OCI-LY7 (cell line): ENCODE data around the gene CHPF2. TPM values are rescaled to one million over a fixed set of nuclear protein-coding genes. Genes with fewer than 3 reads are reported as not detected.
A peak's percentile ranks its signal among the peaks of the same experiment; 100 is the strongest.

Experiments
- BruUV-seq: library from RNA; stranded (reverse); fragments of 400-500 nt; replicated peaks from 2 replicates; lab custom pipeline; 2021; lab: Mats Ljungman, UMichigan
- CTCF ChIA-PET: fragments of 300-600 bp; sonication (Branson Sonifier 250); formaldehyde crosslinking; loops from one replicate; lab custom pipeline; 2022; ENCODE audit warnings: antibody characterized with exemption; ENCODE audit not compliant: unreplicated experiment; lab: Charles Lee
- POLR2A ChIA-PET: fragments of 300-600 bp; sonication (Branson Sonifier 250); formaldehyde crosslinking; loops from one replicate; lab custom pipeline; 2022; ENCODE audit warnings: antibody characterized with exemption; lab: Charles Lee
- DNase-seq: peaks from one replicate; pipeline ENCODE4 v3.0.0-alpha.2; 2015; ENCODE audit warnings: low spot score
- H2AFZ ChIP-seq: fragments of 200-600 bp; sonication (generic), shearing (Covaris generic); 2 replicates; pipeline ENCODE4 v1.6.1; 2014; ENCODE audit warnings: mild to moderate bottlenecking, antibody characterized with exemption, low read length, moderate library complexity
- H3K27ac ChIP-seq: fragments of 200-600 bp; sonication (generic); 2 replicates; pipeline ENCODE4 v1.5.1; 2014; ENCODE audit warnings: mixed run types, low read depth, mild to moderate bottlenecking, moderate library complexity, low read length, inconsistent platforms; ENCODE audit not compliant: poor library complexity, severe bottlenecking
- H3K36me3 ChIP-seq: fragments of 200-600 bp; sonication (generic); 2 replicates; pipeline ENCODE4 v1.6.1; 2014; ENCODE audit warnings: mild to moderate bottlenecking, antibody characterized with exemption, low read length, moderate library complexity, mixed read lengths; ENCODE audit not compliant: insufficient read depth
- H3K4me1 ChIP-seq: fragments of 200-600 bp; sonication (generic); 2 replicates; pipeline ENCODE4 v1.5.1; 2014; ENCODE audit warnings: mild to moderate bottlenecking, low read length; ENCODE audit not compliant: insufficient read depth, poor library complexity, severe bottlenecking
- H3K4me2 ChIP-seq: fragments of 200-600 bp; sonication (generic); 2 replicates; pipeline ENCODE4 v1.6.1; 2014; ENCODE audit warnings: mild to moderate bottlenecking, low read length
- H3K4me3 ChIP-seq: fragments of 200-600 bp; sonication (generic); 2 replicates; pipeline ENCODE4 v1.5.1; 2014; ENCODE audit warnings: mild to moderate bottlenecking, low read depth, low read length; ENCODE audit not compliant: poor library complexity, severe bottlenecking
- H3K79me2 ChIP-seq: fragments of 200-600 bp; sonication (generic); 2 replicates; pipeline ENCODE4 v1.6.1; 2016; ENCODE audit warnings: low read depth, mild to moderate bottlenecking, low read length, moderate library complexity, mixed read lengths; ENCODE audit not compliant: insufficient read depth
- H3K9me2 ChIP-seq: fragments of 200-600 bp; sonication (generic); 2 replicates; pipeline ENCODE4 v1.6.1; 2016; ENCODE audit warnings: mild to moderate bottlenecking, low read length, mixed read lengths; ENCODE audit not compliant: insufficient read depth
- H3K9me3 ChIP-seq: fragments of 200-600 bp; sonication (generic); 2 replicates; pipeline ENCODE4 v1.6.1; 2014; ENCODE audit warnings: mild to moderate bottlenecking, mixed run types, low read length, mixed read lengths
- H4K20me1 ChIP-seq: fragments of 200-600 bp; sonication (generic); 2 replicates; pipeline ENCODE4 v1.6.1; 2014; ENCODE audit warnings: mild to moderate bottlenecking, antibody characterized with exemption, low read length, moderate library complexity, mixed read lengths; ENCODE audit not compliant: insufficient read depth
- CTCF ChIP-seq: fragments of 200-600 bp; sonication (generic); conservative IDR thresholded peaks from 2 replicates; pipeline ENCODE4 v1.5.1; 2014; ENCODE audit warnings: mild to moderate bottlenecking, antibody characterized with exemption, low read length, moderate library complexity, mixed read lengths
- EZH2phosphoT487 ChIP-seq: fragments of 200-600 bp; sonication (generic); IDR thresholded peaks from 2 replicates; pipeline ENCODE4 v1.6.1; 2018; ENCODE audit warnings: low read depth, borderline replicate concordance, mild to moderate bottlenecking, mixed run types, antibody characterized with exemption, low read length, moderate library complexity, mixed read lengths
- intact Hi-C: fragments of 100-400 bp; cut with micrococcal nuclease; formaldehyde crosslinking; loops from one replicate; pipeline ENCODE4 v1.10.0; 2022; ENCODE audit not compliant: unreplicated experiment
- total RNA-seq, 2 experiments: library from RNA; depleted of rRNA in 1 of 2; stranded (reverse); fragments of >200 nt in 1 of 2; shearing (Covaris generic) in 1 of 2; gene quantifications; 2 replicates each; pipeline ENCODE4 v1.2.3, GENCODE V29; 2014 to 2022

CHPF2 gene
- total RNA-seq, 2 experiments from 2014 or later: 27.0 to 29.8 TPM

- no TSS peak for BruUV-seq
- H3K36me3 ChIP-seq: no peaks in the 10 kb centered on the region
Observed at GRCh38 chr7:151282111-151282510, 49.8 kb downstream of the CHPF2 start.

DNA sequence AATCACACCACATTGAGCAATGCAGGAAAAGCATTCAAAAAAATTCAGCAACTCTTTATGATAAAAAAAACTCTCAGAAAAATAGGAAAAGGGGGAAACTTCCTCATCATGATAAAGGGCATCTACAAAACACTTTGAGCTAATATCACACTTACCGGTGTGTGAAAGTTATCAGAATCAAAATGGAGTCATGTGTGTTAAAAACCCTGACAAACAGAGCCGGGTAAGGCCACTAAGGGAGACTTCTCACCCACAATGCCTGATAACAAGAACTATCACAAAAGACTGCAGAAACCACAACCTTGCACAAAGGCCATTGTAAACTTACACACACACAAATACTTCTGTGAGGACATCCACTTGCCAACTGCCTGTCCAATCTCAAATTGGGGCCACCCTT, 51.0 kb downstream of the CHPF2 start:
- no peak overlapping the region for H3K4me3 ChIP-seq
- TF ChIP-seq CTCF (no peak), EZH2phosphoT487 (no peak)

More at GRCh38 chr7:151282111-151282510, 49.8 kb downstream of the CHPF2 start:
- H3K4me2 ChIP-seq: no peak overlapping the region
- no peak for DNase-seq
- peaks cover 10% of the 10 kb centered on the region for H3K4me1 ChIP-seq
- no peaks in the 10 kb centered on the region for H3K9me2 ChIP-seq
- H3K27ac ChIP-seq: no peak overlapping the region
- ChIA-PET POLR2A (no interaction called here), CTCF (no interaction called here)
- no peak overlapping the region for H3K4me3 ChIP-seq
- TF ChIP-seq CTCF: no peak
- intact Hi-C loops: no loop called here
- H4K20me1 ChIP-seq: no peaks in the 10 kb centered on the region
- H3K79me2 ChIP-seq: no peaks in the 10 kb centered on the region
- no peak overlapping the region for H2AFZ ChIP-seq
- no peaks in the 10 kb centered on the region for H3K9me3 ChIP-seq

DNA sequence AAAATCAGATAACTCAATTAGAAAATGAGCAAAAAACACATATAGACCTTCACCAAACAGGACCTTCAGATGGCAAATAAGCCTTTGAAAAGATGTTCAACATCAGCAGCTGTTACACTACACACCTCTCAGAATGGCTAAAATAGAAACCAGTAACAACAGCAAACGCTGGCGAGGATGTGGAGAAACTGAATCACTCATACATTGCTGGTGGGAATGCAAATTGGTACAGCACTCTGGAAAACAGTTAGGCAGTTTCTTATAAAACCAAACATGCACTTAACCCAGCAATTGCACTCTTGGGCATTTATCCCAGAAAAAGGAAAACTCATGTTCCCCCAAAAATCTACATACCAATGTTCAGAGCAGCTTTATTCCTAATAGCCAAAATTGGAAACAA, 53.9 kb downstream of the CHPF2 start:
- DNase-seq: peak; percentile 4
- Histone ChIP-seq H3K27ac (no peak overlapping the region), H3K4me2 (no peak overlapping the region), H3K36me3 (no peaks in the 10 kb centered on the region), H3K9me2 (no peaks in the 10 kb centered on the region), H4K20me1 (no peaks in the 10 kb centered on the region), H3K4me3 (no peak overlapping the region), H3K79me2 (no peaks in the 10 kb centered on the region), H2AFZ (no peak overlapping the region), H3K4me1 (peaks cover 10% of the 10 kb centered on the region), H3K9me3 (no peaks in the 10 kb centered on the region)
- ChIA-PET POLR2A (interaction anchor here (0.7 to 1.2 kb wide), 4 partner anchors 10 to 24 kb away, joined by 5 to 7 read pairs (median 6); no protein-coding TSS in a partner anchor), CTCF (no interaction called here)
- no TSS peak for BruUV-seq
- TF ChIP-seq CTCF: no peak
- no peak for TF ChIP-seq EZH2phosphoT487
- intact Hi-C loops: no loop called here

More for the DNA sequence above, 51.0 kb downstream of the CHPF2 start:
- intact Hi-C loops: no loop called here
- Histone ChIP-seq H3K4me1 (peaks cover 10% of the 10 kb centered on the region), H4K20me1 (no peaks in the 10 kb centered on the region), H3K36me3 (no peaks in the 10 kb centered on the region), H2AFZ (no peak overlapping the region), H3K79me2 (no peaks in the 10 kb centered on the region), H3K27ac (no peak overlapping the region), H3K4me2 (no peak overlapping the region), H3K9me2 (no peaks in the 10 kb centered on the region), H3K9me3 (no peaks in the 10 kb centered on the region)
- ChIA-PET CTCF (no interaction called here), POLR2A (interaction anchor here (0.6 kb wide), 1 partner anchor 1399 kb away, joined by 5 read pairs; no protein-coding TSS in a partner anchor)
- no peak for DNase-seq
- BruUV-seq: no TSS peak

Other genes starting within 250 kb of the CHPF2 start
- 0.41 and 0.82 TPM in 2 replicates for gene NOS3, start 241.5 kb upstream of the CHPF2 start, total RNA-seq (2014; rRNA removed; shearing (Covaris generic))
- gene NOS3, start 241.5 kb upstream of the CHPF2 start, total RNA-seq (2022): 0.30 and 0.78 TPM in 2 replicates
- gene ATG9B, start 208.0 kb upstream of the CHPF2 start, total RNA-seq (2014; rRNA removed; shearing (Covaris generic)): 0.18 and 1.1 TPM in 2 replicates
- gene ATG9B, start 208.0 kb upstream of the CHPF2 start, total RNA-seq (2022): 0.94 and 0.97 TPM in 2 replicates
- 29.5 and 32.0 TPM in 2 replicates for gene ABCB8, start 204.0 kb upstream of the CHPF2 start, total RNA-seq (2014; rRNA removed; shearing (Covaris generic))
- gene ABCB8, start 204.0 kb upstream of the CHPF2 start, total RNA-seq (2022): 63.9 and 64.7 TPM in 2 replicates
- 3.3 and 7.9 TPM in 2 replicates for gene ASIC3, start 184.0 kb upstream of the CHPF2 start, total RNA-seq (2014; rRNA removed; shearing (Covaris generic))
- gene ASIC3, start 184.0 kb upstream of the CHPF2 start, total RNA-seq (2022): 14.8 and 22.3 TPM in 2 replicates
- 30.9 and 35.2 TPM in 2 replicates for gene CDK5, start 174.6 kb upstream of the CHPF2 start, total RNA-seq (2014; rRNA removed; shearing (Covaris generic))
- 23.1 and 23.7 TPM in 2 replicates for gene CDK5, start 174.6 kb upstream of the CHPF2 start, total RNA-seq (2022)
- gene SLC4A2, start 172.9 kb upstream of the CHPF2 start, total RNA-seq (2014; rRNA removed; shearing (Covaris generic)): 64.2 and 112 TPM in 2 replicates
- gene SLC4A2, start 172.9 kb upstream of the CHPF2 start, total RNA-seq (2022): 81.4 and 86.0 TPM in 2 replicates
- 114 and 118 TPM in 2 replicates for gene FASTK, start 151.7 kb upstream of the CHPF2 start, total RNA-seq (2014; rRNA removed; shearing (Covaris generic))
- gene FASTK, start 151.7 kb upstream of the CHPF2 start, total RNA-seq (2022): 87.7 and 90.5 TPM in 2 replicates
- gene TMUB1, start 149.0 kb upstream of the CHPF2 start, total RNA-seq (2014; rRNA removed; shearing (Covaris generic)): 38.6 and 56.0 TPM in 2 replicates
- 53.2 and 59.6 TPM in 2 replicates for gene TMUB1, start 149.0 kb upstream of the CHPF2 start, total RNA-seq (2022)
- 4.4 and 4.8 TPM in 2 replicates for gene AGAP3, start 146.0 kb upstream of the CHPF2 start, total RNA-seq (2014; rRNA removed; shearing (Covaris generic))
- gene AGAP3, start 146.0 kb upstream of the CHPF2 start, total RNA-seq (2022): 23.1 and 30.9 TPM in 2 replicates
- gene GBX1, start 64.8 kb upstream of the CHPF2 start, total RNA-seq (2014; rRNA removed; shearing (Covaris generic)): not detected in 2 replicates
- not detected in 2 replicates for gene GBX1, start 64.8 kb upstream of the CHPF2 start, total RNA-seq (2022)
- not detected in 2 replicates for gene ASB10, start 45.2 kb upstream of the CHPF2 start, total RNA-seq (2014; rRNA removed; shearing (Covaris generic))
- gene ASB10, start 45.2 kb upstream of the CHPF2 start, total RNA-seq (2022): not detected in 2 replicates
- 1.3 TPM in 1 of 2 replicates, not detected in the other for gene H2BK1, start 22.0 kb upstream of the CHPF2 start, total RNA-seq (2014; rRNA removed; shearing (Covaris generic))
- gene H2BK1, start 22.0 kb upstream of the CHPF2 start, total RNA-seq (2022): not detected in 2 replicates
- 30.7 and 31.8 TPM in 2 replicates for gene ABCF2, start 5.3 kb upstream of the CHPF2 start, total RNA-seq (2014; rRNA removed; shearing (Covaris generic))
- gene ABCF2, start 5.3 kb upstream of the CHPF2 start, total RNA-seq (2022): 28.6 and 44.9 TPM in 2 replicates
- 1.5 and 2.5 TPM in 2 replicates for gene SMARCD3, start 16.2 kb downstream of the CHPF2 start, total RNA-seq (2014; rRNA removed; shearing (Covaris generic))
- 1.5 and 1.9 TPM in 2 replicates for gene SMARCD3, start 16.2 kb downstream of the CHPF2 start, total RNA-seq (2022)
- gene NUB1, start 109.3 kb downstream of the CHPF2 start, total RNA-seq (2014; rRNA removed; shearing (Covaris generic)): 44.1 and 44.2 TPM in 2 replicates
- 50.7 and 57.0 TPM in 2 replicates for gene NUB1, start 109.3 kb downstream of the CHPF2 start, total RNA-seq (2022)
- 0.13 and 0.44 TPM in 2 replicates for gene WDR86, start 177.6 kb downstream of the CHPF2 start, total RNA-seq (2014; rRNA removed; shearing (Covaris generic))
- gene WDR86, start 177.6 kb downstream of the CHPF2 start, total RNA-seq (2022): 0.51 and 0.65 TPM in 2 replicates
- 0.09 and 0.26 TPM in 2 replicates for gene CRYGN, start 207.7 kb downstream of the CHPF2 start, total RNA-seq (2014; rRNA removed; shearing (Covaris generic))
- not detected in 2 replicates for gene CRYGN, start 207.7 kb downstream of the CHPF2 start, total RNA-seq (2022)